GM18502 (cell line): ENCODE measurements around the gene UCK1.
"Not testable (repeated sequence)": the region's sequence is repeated elsewhere in the genome, so short reads cannot be mapped to it uniquely, and the experiment has no call there.

ENCODE experiments used
- ATAC-seq: cut with Tn5 transposase; IDR thresholded peaks from one replicate; pipeline ENCODE4 v1.9.1; 2021; ENCODE audit warnings: mild to moderate bottlenecking; ENCODE audit not compliant: unreplicated experiment, poor library complexity

Gene UCK1

DNA sequence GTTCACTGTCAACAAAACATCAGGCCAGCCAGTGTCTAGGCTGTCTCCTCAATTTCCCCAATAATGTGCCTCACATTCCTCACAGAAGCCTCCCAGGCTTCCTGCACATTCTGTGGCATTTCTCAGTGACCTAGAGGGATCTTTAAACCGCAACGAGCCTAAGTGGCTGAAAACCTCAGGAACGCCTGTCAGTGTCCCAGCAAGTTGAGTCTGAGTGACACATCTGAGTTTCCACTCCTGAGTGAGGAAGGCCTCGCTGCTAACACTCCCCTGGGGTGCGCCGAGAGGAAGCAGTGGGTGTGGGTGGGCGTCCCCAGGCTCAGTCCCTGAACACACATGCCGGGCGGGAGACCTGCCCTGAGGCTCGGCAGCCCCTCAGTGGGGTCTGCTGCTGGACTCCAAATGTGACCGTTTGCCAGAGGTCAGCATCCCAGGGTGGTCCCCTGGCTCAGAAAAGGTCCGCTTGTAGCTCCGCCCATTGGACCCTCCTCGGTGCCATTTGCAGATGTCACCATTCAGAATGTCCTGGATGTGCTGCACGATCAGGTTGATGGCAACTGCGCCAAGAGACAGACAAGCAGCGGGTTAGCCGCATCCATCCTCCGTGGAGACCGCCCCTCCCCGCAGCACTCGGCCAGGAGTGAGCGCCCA lies 6.3 kb downstream of the UCK1 start:
- no peak for ATAC-seq

DNA sequence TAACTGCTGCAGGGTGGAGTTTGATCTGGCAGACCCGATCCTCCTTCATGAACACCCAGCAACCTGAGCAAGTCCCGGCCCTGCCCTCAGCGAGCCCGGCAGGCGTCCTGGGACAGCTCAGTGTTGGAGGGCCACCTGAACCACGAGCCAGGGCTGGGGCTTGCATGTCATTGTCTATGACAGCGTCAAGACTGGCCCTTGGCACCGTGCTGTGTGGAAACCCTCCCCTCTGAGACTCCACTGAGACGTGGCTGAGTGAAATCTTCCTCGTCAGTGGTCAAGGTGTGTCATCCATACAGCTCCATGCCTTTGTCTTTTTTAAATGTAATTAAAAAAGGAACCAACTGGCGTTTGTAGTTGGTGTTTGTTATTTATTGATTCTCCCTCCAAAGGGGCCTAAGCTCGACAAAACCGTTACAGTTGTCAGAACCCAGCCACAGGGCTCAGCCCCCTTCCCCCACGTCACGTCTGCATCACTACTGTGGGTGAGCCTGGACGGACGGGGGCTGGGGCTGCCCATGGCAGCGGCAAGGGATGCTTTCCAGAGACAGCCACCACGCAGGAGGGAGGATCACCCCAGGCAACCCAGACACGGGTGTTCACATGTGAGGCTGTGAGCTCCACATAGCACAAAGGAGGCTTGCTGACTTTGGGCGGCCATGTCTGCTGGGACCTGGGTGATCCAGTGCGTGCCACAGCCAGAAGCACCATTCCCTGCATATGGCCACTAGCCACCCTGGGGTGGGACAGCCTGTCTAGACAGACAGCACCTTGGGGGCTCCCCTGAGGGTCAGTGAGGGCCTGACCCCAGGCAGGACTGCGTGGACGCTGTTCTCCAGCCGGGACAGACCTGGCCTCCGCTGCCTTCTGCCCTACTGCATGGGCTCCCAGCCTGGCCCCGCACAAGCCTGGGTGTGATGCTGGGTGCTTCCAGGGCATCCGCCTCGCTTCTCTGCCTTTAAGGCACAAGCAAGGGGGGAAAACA lies 7.3 kb downstream of the UCK1 start:
- ATAC-seq: no peak

DNA sequence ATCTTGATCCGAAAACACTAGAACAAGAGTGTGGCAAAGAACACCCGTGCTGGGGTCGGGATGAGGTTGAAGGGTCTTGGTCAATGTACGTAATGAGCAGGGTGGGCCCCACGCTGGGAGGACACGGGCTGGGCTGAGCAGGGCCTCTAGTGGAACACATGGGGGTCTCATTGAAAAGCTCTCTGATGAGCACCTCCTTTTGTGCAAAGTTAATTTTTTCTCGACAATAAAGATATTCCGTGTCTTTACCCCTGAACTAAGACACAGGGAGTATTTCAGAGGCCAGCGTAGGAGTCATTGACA lies 8.0 kb downstream of the UCK1 start:
- no peak for ATAC-seq

DNA sequence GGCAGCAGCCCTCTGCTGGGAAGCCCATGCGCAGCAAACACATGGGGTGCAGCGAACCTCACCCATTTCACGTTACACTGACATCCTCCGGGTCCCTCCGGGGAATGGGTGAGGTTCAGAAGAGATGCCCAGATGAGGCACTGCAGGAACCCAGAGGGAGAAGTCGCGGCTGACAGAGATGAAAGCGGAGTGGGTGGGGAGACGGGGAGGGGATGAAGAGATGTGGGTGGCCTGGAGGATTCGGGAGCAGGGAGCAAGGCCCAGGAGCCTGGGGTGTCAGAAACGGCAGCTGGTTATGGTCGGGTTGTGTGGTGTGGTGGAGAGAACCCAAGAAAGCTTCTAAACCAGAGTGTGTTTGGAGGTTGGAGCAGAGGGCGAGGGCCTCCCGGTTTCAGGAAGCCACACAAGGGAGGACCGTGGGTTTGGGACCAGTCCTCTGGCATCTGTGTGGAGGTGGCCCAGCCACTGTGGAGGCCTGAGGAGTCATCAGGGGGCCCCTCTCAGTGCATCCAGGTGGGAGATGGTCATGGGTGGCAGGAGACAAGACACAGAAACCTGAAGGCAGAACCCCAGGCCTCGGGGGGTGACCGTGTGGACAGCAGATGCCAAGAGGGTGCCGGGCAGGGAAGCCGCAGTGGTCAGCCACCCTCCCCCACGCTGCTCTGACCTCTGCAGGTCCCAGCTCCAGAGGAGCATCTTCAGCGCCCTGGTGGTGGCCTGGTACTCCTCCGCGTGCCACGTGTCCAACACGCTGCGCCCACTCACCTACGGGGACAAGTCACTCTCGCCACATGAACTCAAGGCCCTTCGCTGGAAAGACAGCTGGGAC lies 8.6 kb downstream of the UCK1 start:
- ATAC-seq: no peak

DNA sequence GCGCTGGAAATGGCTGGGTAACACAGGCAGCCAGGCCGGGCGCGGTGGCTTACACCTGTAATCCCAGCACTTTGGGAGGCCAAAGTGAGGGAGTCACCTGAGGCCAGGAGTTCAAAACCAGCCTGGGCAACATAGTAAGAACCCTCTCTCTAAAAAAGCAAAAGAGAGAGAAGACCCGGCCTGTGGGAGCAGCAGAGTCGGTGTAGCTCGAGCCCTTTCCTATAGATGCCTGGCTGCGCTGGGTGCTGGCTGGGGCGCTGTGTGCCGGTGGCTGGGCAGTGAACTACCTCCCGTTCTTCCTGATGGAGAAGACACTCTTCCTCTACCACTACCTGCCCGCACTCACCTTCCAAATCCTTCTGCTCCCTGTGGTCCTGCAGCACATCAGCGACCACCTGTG lies 9.2 kb downstream of the UCK1 start:
- ATAC-seq: no peak

DNA sequence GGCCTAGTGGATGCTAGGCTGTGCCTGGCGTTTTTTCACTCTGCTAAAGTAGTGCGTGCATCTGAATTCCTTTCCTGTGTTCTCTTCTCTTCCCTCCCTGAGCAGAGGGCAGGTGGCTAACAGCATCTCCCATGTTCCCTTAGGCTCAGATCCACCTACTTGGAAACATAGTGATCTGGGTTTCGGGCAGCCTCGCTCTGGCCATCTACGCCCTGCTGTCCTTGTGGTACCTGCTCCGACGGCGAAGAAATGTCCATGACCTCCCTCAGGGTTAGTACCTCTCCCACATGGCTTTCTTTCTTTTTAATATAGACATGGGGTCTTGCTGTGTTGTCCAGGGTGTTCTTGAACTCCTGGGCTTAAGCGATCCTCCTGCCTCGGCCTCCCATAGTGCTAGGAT lies 9.9 kb downstream of the UCK1 start:
- ATAC-seq: no peak

DNA sequence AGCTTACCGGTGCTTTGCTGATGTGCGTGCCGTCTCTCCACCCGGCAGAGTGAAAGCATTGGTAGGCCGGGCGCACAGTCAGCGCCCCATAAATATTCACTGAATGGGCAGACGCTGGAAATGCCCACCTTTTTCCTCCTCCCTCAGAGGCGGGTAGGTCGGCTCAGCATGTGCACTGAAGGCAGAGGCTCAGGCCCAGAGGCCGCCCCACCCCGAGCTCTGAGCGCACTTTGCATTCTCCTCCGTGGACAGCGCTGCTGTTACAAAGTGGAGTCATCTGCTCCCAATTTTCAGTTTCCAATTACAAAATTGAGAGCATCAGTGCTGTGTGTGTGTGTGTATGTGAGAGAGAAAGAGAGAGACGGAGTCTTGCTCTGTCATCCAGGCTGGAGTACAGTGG lies 10.6 kb downstream of the UCK1 start:
- no peak for ATAC-seq

DNA sequence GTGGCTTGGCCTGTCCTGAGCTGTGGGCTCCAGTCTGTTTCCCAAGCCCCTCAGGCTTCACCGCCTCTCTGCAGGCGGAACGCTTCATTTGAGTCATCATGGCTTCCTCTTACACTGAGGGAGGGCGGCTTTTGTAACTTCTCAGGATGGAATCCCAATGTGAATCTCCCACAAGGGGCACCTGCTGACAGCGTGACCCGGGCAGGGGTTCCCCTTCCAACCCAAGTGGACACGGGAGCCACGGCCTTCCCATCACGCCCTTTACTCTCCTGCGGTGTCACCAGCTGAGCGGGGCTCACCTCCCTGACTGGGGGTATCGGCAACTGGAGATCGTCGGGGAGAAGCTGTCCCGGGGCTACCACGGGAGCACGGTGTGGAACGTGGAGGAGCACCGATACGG lies 12.5 kb downstream of the UCK1 start:
- ATAC-seq: no peak

DNA sequence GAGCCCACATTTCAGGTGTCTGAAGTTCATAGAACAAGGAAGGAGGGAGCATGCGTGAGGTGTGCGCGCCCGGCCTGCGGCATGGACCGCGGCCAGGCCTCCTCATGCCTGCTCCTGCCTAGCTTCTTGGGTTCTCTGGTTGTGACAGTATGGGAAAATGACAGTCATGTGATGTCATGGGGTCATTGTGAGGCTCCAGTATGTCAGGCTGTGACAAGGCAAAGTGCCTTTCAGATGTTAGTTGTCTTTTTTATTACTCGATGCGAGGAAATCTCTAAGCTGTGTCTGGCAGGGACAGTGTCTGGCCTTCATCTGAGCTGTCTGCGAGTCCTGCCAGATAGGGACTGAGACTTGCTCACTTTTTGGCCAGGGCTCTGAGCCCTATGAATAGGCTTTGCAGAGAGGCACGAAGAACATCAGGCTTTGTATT lies 13.3 kb downstream of the UCK1 start:
- no peak for ATAC-seq

DNA sequence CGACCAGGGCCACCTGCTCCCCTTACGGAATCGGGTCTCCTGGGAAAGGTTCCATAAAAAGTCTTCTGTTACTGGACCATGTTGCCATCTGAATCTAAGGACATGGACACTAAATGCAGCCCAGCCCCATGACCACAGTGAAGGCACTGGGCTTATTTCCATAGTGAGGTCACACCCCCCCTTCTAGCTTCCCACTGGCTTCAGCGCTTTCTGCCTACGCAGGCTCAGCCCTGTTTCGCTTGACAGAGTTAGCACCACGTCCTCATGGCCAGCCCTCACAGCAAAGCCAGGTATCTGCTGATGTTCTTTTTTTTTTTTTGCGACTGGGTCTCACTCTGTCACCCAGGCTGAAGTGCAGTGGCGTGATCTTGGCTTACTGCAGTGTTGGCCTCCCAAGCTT lies 14.1 kb downstream of the UCK1 start:
- no peak for ATAC-seq

DNA sequence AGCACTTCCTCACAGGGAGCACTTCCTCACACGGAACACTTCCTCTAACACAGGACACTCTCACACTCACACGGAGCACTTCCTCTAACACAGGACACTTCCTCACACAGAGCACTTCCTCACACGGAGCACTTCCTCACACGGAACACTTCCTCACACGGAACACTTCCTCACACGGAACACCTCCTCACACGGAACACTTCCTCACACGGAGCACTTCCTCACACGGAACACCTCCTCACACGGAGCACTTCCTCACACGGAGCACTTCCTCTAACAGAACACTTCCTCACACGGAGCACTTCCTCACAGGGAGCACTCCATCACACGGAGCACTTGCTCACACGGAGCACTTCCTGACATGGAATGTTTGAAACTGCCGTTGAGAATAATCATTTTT lies 15.0 kb downstream of the UCK1 start:
- no peak for ATAC-seq

DNA sequence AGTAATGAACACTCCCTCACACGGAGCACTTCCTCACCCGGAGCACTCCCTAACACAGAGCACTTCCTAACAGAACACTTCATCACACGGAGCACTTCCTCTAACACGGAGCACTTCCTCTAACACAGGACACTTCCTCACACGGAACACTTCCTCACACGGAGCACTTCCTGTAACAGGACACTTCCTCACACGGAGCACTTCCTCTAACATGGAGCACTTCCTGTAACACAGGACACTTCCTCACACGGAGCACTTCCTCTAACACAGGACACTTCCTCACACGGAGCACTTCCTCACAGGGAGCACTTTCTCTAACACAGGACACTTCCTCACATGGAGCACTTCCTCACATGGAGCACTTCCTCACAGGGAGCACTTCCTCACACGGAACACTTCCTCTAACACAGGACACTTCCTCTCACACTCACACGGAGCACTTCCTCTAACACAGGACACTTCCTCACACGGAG lies 15.5 kb downstream of the UCK1 start:
- ATAC-seq: not testable (repeated sequence)

DNA sequence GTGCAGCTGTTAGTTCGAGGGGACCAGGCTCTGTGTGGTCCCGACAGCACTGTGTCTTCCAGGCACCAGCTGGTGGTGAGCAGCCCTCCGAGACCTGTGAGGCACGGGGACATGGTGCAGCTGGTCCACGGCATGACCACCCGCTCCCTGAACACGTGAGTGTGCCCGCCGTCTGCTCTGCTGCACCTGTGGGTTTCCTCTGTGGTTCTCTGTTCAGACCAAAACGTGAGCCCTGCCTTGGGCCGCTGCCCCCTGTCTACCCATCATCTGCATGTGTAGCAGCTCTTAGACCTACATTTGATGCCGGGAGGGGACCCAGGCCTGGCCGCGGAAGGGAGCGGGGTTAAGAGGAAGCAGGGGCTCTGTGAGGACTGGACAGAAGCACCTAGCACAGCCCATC lies 17.9 kb downstream of the UCK1 start:
- no peak for ATAC-seq

DNA sequence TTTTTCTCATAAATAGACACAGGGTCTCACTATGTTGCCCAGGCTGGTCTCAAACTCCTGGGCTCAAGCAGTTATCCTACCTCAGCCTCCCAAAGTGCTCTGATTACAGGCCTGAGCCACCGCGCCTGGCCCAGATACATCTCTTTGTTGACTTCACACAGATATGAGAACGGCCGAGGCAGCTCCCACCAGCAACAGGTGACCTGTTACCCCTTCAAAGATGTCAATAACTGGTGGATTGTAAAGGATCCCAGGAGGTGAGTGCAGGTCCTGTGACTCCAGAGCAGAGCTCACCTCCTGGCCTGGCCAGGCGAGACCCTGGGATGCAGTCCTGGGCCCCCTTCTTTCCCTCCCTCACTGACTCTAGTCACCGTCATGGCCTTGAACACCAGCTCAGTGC lies 19.2 kb downstream of the UCK1 start:
- ATAC-seq: no peak

DNA sequence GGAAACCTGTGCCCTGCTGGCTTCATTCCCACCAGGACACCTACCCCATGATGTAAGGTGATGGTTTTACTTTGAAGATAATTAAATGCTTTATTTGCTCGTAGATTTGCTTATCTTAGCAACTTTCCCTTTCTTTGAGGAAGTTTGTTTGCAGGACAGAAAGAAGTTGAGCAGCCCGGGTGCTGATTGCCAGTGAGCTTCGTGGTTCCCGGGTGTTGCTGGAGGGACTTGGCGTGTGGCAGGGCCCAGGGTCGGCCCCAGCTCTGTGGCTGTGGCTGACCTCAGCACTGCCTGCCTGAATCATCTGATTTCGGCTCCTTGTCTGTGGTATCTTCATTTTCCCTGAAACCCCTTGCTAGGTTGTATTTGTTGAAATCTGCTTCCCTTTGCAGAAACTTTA lies 19.6 kb downstream of the UCK1 start:
- ATAC-seq: no peak

DNA sequence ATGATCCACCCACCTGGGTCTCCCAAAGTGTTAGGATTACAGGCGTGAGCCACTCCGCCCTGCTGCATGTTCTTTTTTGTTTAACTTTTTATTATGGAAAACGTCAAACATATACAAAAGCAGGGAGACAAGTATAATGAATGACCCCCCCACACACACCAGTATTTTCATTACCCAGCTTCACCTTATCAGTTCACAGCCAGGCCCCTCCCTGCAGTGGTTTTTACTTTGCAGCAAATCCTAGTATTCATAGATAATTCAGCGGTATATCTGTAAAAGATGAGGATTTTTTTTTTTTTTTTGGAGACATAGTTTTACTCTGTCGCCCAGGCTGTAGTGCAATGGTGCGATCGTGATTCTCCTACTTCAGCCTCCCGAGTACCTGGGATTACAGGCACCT lies 26.1 kb downstream of the UCK1 start:
- no peak for ATAC-seq

DNA sequence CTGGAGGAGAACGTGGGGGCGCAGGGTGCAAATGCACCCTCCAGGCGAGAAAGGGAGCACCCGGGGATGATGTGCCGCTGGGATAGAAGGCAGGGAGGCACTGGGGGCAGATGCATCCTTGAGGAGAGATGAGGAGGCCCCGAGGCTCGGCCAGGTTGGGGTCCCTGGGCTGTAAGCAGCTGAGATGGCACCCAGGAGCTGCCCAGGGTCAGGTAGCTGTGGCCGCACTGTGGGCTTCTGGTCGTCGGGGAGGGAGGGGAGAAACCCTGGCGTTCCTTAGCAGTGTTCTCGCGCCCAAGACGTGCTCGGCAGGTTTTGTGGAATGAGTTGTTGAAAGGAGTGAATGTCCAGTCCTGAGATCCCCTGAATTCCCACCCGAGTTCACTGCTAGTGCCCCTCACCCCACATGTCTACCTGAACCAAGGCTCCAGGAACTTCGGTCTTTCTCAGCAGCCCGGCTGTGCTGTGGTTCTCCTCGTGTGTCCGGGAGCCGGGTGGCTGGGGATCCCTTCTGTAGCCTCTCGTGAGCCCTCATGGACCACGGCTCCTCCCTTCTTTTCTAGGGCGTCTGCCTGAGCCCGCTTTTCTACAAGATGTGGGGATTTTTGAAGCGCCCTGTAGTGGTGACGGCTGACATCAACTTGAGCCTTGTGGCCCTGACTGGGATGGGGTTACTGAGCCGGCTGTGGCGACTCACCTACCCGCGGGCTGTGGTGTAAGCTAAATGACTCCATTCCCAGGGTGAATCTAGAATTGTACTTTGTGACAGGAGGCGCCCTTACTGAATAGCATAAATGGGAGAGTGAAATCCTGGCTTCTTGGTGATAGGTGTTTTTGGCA lies 27.2 kb downstream of the UCK1 start:
- no peak for ATAC-seq

DNA sequence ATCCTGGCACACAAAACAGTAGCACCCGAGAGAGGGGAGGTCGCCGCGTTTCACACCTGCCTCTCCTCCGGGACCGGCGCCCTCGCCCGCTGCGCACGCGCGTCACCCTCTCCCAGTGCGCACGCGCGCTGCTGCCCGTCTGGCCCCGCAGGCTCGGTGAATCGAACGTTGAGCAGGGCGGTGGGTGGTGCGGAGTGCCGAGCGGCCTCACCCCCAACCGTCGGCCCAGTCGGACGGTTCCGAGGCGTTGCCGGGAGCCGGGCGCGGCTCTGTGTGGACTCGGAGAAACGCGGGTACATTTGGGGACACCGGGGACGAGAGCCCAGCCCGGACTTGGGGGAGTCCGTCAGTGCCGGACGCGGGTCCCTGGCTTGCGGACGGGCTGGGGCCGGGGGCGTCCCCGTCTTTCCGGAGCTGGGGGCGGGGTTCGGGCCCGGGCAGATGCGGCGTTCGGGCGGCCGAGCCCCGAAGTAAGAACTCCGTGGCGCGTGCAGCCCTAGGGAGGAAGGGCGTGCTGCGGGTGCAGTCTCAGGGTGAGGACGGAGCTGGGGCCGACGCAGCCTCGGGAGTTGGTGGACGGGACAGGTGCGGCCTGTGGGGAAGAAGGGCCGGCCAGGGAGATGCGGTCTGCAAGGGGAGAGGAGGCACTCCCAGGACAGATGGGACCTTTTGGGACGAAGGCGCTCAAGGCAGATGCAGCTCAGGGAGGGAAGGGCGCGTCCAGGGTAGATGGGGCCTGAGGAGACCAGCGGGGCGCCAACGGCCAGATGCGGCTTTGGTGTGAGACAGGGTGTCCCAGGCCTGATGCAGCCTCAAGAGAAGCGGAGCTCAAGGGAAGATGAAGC lies 28.1 kb downstream of the UCK1 start, which contains the start of gene POMT1:
Gene POMT1 (plus strand): TSS at position 138 of the 845 bp plus-strand sequence. CDS start 1,301 bp downstream, outside the sequence.
- peak; percentile 83 for ATAC-seq

DNA sequence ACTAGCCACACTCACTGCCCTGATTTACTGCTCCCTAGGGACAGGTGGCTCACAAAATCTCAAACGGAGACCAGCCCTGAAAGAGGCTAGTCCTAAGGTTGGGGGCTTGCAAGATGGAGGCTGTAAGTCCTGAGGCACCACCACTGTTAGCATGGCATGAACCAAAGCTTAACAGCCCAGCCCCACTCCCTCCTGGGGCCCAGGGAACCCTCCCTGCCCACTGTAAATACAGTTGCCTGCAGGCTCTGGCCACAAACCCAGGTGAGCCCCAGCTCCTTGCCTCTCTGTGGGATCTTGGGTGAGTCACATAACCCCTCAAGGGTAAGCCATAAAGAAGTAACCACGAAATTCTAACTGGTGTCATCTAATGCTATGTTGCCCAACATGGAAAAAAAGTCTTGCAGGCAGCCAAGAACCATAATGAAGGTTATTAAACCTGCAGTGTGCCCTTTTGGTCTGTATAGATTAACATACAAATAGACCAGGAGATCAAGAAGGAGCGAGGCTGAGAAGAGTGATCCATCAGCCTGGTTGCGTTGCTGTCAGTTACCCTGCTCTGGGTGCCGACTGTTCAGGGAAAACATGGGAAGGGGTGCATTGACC lies 30.0 kb downstream of the UCK1 start:
- ATAC-seq: no peak
